NCI-H1436 treated with DMSO at 0.1 percent for 48 hours (cell line): ENCODE results near the gene GNA12.
"Not testable (repeated sequence)": the region's sequence is repeated elsewhere in the genome, so short reads cannot be mapped to it uniquely, and the experiment has no call there.

Experiments
- DNase-seq: peaks from one replicate; lab custom pipeline; 2025; lab: John Stamatoyannopoulos, UW

Gene GNA12

GRCh38 chr7:2726316-2727018 is 117.6 kb downstream of the GNA12 start:
- DNase-seq, result no peak

GRCh38 chr7:2725178-2726105 is 118.7 kb downstream of the GNA12 start:
- DNase-seq, result no peak

- no peak for DNase-seq
Measured at GRCh38 chr7:2724453-2725177, 119.5 kb downstream of the GNA12 start.

GRCh38 chr7:2724036-2724435 is 120.1 kb downstream of the GNA12 start:
- DNase-seq, result not testable (repeated sequence)

GRCh38 chr7:2723138-2723850 is 120.8 kb downstream of the GNA12 start:
- DNase-seq, result no peak

- DNase-seq, result no peak
Measured at GRCh38 chr7:2722591-2722990, 121.5 kb downstream of the GNA12 start.

- no peak for DNase-seq
Measured at GRCh38 chr7:2721842-2722241, 122.3 kb downstream of the GNA12 start.

- DNase-seq, result no peak
Measured at GRCh38 chr7:2720024-2720423, 124.1 kb downstream of the GNA12 start.

GRCh38 chr7:2719007-2719406 is 125.1 kb downstream of the GNA12 start:
- DNase-seq, result no peak

GRCh38 chr7:2718296-2718965 is 125.7 kb downstream of the GNA12 start:
- DNase-seq, result no peak

- DNase-seq, result no peak
Measured at GRCh38 chr7:2717293-2718261, 126.5 kb downstream of the GNA12 start.

GRCh38 chr7:2716906-2717292 is 127.2 kb downstream of the GNA12 start:
- no peak for DNase-seq

- no peak for DNase-seq
Measured at GRCh38 chr7:2716488-2716887, 127.6 kb downstream of the GNA12 start.

- no peak for DNase-seq
Measured at GRCh38 chr7:2715341-2716231, 128.5 kb downstream of the GNA12 start.

- DNase-seq, result no peak
Measured at GRCh38 chr7:2714636-2715035, 129.5 kb downstream of the GNA12 start.

- no peak for DNase-seq
Measured at GRCh38 chr7:2713978-2714377, 130.1 kb downstream of the GNA12 start.

GRCh38 chr7:2713370-2713769 is 130.7 kb downstream of the GNA12 start:
- DNase-seq, result no peak

- DNase-seq, result no peak
Measured at GRCh38 chr7:2711895-2712675, 132.0 kb downstream of the GNA12 start.
